KG1 (cell line): ENCODE data around the gene HIGD1A.
"Not testable (repeated sequence)": the region's sequence is repeated elsewhere in the genome, so short reads cannot be mapped to it uniquely, and the experiment has no call there.

Experiments used
- DNase-seq: peaks from one replicate; lab custom pipeline; 2025; lab: John Stamatoyannopoulos, UW

Gene HIGD1A

DNA sequence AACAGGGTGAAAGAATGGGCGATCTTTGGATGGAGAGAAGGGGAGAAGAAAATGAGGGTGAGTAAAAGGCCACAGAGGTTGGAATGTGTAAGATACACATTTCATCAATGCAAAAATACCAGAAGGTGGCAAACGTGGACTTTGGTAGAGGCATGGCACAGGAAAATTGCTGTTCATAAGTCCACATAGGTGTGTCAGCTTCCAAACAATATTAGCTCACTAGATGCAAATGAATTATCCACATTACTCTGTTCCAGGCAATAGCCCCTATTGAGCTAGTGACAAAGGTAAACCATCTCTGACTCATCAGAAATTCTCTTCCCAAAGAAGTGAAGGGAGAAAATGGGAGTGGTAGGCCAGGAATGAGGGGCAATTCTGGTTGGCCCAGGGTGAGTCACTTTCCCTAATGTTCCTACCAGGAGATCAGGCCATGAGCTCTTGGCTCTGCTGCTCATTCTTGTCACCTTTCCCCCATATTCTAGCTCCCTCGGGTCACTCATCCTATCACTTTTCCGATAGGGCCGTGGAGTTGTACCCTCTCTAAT, 24.9 kb upstream of the HIGD1A start:
- no peak for DNase-seq

DNA sequence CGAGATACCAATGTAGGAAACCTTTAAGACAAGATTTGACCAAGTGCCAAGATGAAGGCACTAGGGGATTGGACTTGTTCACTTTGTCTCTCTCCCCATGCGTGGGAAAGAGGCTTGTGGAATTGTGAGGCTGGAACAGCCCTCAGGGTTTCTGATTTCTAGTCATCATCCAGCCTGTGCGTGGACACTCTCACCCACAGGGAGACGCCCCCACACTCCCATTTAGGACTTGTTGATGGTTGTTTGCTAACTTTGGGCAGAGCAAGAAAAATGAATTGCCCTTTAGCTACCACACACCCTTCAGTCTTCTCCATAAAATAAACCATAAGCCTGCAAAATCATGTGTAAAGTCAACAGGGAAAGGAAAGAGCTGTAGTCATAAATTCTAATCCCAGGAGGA, 23.4 kb upstream of the HIGD1A start:
- DNase-seq = no peak

DNA sequence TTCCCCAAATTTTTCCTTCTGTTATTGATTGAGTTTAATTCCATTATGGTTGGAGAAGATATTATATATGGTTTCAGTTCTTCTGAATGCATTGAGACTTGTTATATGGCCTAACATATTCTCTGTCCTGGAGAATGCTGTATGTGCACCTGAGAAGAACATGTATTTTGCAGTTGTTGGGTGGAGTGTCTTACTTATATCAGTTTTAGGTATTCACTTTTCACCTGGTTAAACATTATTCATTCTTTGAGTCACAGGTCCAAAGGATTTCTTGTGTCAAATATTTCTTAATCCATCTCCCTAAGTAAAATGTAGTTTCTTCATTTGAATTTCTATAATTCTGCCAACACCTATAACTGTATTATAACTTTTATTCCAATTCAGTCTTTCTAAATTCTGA, 22.7 kb upstream of the HIGD1A start:
- no peak for DNase-seq

DNA sequence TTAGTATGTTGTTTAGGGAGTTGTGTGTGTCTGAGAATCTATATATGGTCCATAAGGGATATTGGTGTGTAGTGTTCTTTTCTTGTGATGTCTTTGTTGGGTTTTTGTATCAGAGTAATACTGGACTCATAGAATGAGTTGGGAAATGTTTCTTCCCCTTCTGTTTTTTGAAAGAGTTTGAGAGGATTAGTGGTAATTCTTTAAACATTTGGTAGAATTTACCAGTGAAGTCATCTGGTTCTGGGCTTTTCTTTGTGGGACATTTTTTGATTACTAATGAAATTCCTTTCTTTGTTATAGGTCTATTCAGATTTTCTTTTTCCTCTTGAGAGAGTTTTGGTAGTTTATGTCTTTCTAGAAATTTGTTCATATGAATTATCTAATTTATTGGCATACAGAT, 21.9 kb upstream of the HIGD1A start:
- no peak for DNase-seq

DNA sequence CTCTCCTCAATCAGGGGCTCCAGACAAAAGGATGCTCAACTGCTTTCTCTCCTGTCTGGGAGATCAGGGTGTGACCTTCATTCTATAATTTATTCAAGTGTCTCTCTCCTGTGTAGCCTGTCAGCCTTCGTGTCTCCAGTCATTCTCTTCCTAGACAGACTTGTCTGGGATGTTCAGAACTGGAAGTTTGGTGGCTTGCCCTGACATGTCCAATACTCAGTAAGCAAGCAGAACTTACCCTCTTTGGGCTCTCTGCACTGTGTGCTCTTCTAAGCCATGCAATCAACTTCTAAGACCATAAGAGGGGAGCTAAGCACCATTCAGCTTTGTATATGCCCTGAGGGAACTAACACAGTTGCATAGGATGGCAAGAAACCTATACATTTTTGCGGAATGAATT, 19.1 kb upstream of the HIGD1A start:
- no peak for DNase-seq

DNA sequence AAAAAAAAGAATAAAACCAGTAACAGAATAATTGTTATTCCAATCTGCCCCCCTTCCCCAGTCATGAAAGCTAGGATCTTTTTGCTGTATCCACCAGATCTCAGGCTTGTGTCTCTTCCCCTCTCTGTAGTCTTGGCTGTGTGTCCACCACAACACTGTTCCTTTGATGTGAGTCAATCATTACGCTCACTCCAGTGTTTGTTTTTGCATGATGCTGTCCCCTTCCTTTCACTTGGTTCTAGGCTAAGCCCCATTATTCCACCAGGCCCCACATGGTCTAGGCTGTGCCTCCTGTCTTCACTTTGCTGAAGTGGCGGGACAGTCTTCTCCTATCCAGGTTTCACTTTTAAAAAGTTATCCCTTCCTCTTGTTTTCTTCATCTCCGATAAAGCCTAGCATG, 18.5 kb upstream of the HIGD1A start:
- DNase-seq = no peak

DNA sequence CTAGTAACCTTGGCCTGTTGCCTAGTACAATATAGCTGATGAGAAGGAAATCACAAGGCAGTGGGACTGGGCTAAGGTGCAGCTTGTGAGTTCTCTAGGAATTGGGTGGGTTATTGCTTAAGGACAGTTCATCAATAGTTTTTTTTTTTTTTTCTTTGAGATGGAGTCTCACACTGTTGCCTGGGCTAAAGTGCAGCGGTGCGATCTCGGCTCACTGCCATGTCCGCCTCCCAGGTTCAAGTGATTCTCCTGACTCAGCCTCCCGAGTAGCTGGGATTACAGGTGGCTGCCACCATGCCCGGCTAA, 16.4 kb upstream of the HIGD1A start:
- no peak for DNase-seq

DNA sequence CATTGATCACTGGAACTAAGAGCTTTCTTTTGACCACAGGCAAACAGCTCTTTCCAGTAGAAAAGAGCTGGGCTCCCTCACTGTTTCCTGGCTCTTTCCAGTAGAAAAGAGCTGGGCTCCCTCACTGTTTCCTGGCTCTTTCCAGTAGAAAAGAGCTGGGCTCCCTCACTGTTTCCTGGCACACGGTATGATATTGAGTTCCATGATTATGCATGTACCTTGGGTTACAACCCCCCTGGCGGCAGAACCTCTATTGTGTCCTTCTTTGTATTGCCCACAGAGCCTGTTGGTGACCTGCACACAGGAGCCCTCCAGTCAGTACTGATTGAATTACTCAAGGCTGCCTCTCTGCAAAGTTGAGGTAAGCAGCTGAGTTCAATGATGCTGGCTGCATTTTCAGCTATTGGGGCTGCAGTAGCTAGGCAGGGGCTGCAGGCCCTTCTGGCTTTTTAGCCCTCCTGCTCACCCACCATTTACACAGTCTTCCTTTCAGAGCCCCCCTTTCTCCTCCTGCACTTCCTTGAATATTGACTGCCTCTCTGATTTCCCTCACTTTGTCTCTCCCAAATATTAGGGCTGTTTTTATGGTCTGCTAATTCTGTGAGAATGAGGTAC, 15.2 kb upstream of the HIGD1A start:
- no peak for DNase-seq

DNA sequence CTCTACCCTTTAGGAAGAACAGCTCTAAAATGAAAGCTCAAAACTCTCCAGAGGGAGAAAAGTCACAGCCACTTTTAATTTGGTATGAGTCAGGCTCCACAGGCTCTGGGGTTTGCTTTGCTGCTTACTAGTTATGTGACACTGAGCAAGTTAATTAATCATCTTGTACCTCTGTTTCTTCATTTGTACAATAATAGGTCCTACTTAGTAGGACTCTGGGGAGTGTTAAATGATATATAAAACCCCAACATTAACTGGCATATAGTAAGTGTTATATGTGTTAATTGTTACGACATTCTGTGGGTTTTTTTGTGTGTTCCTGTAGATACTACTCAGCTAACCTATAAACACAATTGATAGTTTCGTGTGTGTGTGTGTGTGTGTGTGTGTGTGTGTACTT, 11.5 kb upstream of the HIGD1A start:
- DNase-seq = no peak

DNA sequence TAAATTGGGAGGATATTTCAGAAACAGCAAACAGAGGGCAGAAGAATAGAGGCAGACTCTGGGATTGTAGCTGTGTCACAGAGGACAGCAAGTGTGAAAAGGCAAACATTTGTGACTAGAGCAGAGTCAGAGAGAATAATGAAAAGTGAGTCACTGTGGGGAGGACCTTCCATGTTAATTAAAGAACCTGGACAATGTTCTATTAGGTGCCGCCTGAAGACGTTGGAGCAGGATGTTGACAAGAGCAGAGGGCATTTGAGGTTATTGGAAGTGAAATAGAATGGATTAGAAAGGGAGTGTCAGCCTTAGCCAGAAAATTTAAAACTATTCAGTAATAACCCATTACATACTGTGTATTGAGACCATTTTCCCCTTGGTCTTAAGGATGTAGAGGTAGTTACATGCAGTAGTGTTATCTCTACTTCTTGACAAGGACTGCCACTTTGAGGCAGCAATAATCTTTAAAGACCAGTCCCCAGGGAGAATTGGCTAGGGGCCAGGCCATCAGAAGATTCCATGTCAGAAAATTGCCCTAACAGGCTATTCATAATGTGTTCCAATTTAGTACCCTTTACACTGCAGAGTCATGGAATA, 10.7 kb upstream of the HIGD1A start:
- DNase-seq = no peak

DNA sequence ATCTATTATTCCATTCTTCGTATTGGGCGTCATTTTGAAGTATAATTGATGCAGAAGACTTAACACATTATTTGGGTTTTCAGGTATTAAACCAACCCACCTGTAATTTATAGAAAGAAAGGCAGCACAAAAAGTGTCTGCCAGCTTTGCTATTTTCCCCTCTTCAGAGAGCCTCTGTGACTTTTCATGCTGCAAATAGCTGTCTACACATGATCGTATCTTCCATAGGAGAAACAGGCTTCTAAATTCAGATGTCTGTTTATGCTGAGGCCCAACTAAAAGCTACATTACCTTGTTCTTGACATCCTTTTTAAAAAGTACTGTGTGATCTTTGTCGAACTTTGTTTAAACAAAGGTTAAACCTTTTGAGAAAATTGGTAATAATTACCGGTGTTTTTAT, 10.0 kb upstream of the HIGD1A start:
- no peak for DNase-seq

DNA sequence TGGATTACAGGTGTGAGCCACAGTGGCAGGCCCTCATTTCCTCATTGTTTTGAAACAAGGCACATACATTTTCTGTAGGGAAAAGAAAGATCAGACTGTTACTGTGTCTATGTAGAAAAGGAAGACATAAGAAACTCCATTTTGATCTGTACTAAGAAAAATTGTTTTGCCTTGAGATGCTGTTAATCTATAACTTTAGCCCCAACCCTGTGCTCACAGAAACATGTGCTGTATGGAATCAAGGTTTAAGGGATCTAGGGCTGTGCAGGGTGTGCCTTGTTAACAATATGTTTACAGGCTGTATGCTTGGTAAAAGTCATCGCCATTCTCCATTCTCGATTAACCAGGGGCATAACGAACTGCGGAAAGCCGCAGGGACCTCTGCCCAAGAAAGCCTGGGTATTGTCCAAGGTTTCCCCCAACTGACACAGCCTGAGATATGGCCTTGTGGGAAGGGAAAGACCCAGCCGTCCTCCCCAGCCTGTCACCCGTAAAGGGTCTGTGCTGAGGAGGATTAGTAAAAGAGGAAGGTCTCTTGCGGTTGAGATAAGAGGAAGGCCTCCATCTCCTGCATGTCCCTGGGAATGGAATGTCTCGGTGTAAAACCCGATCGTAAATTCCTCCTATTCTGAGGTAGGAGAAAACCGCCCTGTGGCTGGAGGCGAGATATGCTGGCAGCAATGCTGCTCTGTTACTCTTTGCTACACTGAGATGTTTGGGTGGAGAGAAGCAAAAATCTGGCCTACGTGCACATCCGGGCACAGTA, 7.0 kb upstream of the HIGD1A start:
- DNase-seq = not testable (repeated sequence)

DNA sequence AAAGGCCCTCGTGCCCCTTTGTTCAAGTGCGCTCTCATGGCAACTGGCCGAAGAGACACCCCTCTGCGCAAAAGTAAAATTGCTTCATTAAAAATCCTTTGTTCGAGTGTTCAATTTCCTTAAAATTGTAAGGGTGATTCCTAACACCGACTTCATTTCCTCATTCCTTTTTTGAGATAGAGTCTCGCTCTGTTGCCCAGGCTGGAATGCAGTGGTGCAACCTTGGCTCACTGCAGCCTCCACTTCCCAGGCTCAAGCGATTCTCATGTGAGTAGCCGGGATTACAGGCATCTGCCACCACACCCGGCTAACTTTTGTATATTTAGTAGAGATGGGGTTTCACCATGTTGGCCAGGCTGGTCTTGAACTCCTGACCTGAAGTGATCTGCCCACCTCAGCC, 6.4 kb upstream of the HIGD1A start:
- not testable (repeated sequence) for DNase-seq

DNA sequence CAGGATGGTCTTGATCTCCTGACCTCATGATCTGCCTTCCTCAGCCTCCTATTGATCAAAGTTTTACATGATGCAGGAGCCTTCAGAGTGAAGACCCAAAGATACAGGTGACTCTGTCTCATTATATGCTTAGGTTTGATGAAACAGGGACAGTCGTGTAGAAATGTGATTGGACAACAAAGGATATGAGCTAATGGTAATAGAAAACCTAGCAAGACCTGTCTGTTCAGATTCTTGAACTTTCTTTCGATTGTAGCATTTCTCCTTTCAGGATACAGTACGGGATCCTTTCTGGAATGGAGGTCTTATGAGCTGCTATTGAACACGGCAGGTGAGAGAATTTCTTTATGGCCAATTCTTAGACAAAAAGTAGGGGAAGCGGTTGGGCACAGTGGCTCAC, 4.9 kb upstream of the HIGD1A start, which contains the start of gene ACKR2:
Gene ACKR2, plus strand, starts transcription at position 244 of the 400 bp plus-strand sequence. CDS start 55,058 bp downstream, outside the sequence.
- no peak for DNase-seq

DNA sequence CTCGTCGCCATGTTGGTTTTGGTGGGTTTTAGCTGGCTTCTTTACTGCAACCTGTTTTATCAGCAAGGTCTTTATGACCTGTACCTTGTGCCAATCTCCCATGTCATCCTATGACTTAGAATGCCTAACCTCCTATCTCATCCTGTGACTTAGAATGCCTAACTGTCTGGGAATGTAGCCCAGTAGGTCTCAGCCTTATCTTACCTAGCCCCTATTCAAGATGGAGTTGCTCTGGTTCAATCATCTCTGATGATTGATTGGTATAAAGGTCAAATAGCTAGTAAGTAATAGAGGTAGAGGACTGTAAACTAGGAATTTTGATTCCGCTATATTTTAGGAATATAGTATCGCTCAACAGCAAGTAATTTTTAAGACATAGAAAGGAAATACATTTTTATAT, 3.6 kb upstream of the HIGD1A start:
- no peak for DNase-seq

DNA sequence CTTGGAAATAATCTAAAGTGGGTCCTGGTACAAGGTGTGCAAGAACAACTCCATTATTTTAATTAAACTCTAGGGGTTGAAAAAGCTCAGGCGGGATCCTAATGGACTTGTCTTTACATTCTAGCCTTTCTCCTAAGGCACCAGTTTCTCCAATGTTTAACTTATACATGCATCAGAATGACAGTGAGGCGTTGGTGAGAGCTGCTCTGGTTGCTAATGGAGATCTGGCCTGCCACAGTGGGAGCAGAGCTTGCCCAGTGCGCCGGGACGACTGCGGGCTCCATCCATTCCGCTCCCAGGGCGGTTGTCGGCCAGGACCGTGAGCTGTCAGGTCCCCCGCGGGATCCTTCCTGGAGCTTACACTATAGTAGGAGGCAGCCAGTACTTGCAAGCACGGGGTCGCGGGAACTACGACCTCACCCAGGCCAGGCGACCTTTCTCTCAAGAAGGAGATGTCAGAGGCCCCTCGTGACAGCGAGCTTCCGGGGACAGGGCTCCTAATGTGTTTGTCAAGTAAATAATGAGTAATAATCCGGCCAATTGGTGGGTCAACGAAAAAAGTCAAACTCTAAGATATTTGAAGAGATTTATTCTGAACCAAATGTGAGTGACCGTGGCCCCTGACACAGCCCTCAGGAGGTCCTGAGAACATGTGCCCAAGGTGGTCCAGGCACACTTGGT, 991 bp upstream of the HIGD1A start:
- no peak for DNase-seq

DNA sequence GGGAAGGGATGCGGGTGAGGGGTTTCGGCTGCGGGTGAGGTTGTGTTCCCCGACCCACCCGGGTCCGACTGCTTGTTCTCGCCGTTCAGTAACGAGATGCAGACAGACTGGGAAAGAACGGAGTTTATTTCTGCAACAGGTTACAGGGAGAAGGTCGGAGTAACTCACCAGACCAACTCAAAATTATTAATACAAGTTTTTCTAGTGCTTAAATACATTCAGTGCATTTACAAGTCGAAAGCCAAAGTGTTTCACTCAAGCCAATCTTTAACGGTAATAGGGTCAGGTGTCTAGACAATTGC, 492 bp upstream of the HIGD1A start:
- DNase-seq = no peak

DNA sequence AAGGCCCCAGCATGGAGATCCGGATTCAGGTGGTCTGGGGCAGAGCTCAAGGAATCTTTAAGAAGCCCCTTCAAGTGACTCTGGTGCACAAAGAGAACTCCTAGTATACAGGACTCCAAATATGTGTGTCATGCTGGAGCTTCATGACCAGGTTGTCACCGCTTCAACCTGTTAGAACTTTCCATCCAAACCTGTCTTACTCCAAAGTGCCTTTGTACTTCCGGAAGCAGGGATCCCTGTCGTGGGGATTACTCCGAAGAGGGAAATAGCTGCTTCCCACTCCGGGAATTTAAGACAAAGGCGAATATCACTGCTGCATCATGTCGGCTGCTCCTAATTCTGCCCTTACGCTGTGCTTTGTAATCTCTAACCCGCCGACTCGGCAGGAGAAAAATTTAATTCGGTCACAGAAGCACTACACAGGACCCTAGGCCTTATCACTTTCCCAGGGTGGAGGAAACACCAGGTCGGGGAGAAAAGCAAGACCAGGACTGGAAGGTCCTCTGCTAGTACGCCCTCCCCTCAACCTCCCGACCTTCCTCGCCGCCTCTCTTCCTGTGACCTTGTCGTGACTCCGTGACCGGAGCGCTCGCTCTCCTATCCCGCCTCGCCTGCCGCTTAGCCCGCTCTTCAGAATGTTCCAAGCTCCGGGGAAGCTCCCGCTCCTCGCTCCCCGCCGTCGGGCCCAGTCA, 730 bp downstream of the HIGD1A start:
- DNase-seq = no peak

DNA sequence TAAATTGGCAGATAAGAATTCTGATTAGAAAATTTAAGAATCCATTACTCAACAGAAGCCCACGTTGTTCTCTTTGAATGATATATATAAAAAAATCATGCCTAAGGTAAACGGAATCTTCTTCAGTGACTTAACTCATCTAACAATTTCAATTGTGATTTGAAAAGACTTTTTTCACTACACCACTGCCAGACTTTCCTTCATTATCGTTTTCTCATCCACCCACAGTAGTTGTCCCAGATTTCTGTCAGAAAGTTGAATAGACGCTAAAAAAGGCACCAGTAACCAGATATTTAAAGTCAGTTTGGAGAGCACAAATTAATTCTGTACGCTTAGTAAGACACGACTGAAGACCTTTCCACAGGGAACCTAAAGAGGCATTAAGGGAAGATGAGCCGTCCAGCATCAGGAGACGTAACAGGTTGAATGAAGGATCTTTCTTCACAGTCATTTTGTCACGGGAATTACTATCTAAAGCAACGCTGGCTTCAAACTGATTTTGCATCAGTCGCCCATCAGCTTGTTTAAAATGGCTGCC, 1.3 kb downstream of the HIGD1A start:
- DNase-seq = no peak

DNA sequence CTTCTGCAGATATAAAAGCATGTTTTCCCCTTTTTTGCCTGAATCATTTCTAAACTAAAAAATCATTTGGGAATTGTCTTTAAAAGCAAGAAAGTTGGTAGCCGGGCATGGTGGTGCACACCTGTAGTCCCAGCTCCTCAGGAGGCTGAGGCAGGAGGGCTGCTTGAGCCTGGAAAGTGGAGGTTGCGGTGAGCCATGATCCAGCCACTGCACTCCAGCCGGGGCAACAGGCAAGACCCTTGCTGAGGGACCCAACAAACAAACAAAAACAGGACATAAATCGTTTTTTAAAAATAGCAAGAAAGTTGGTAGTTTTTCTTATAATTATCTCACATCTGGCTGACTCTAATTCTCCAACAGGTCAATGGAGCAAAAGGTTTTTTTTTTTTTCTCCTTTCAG, 2.5 kb downstream of the HIGD1A start:
- no peak for DNase-seq

DNA sequence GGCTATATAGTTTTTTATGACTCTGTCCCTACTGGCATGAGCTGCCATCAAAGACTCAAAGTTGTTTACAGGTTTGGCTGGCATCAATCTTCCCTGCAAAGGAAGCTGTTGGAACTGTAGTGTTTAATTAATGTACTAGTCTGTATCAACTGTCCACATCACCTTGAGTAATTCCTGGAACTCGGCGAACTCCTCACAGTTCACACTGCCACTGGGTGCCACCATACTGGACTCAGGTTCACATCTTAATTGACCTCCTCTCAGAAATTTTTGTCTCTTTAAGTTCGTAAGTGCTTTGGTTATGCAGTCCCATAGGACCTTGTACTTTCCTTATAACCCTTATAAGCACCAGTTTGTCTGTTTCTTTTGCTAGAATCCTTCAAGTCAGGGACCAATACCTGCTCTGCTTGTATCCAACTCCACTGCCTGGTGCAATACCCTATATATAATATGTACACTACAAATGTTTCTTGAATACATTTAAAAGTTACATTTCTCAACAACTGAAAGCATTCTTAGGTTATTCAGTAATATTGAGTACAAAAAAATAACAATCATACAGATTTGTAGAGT, 3.2 kb downstream of the HIGD1A start:
- DNase-seq = no peak

DNA sequence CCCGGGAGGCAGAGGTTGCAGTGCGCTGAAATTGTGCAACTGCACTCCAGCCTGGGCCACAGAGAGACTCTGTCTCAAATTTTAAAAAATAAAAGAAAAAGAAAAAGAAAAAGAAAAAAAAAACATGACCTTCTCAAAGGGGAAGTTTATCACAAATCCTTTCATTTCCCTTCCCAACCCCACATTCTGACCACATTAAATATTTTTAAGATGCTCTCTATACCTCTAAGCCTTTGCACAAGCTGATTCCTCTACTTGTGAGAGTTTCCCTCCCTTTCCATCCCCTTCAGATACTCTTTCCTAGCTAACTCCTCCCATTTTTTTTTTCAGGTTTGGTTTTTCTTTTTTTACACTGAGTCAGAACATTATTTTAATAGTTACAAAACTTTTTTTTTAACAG, 4.0 kb downstream of the HIGD1A start:
- no peak for DNase-seq
